ENCODE results near the gene RAP1A.
A peak's percentile ranks its signal among the peaks of the same experiment; 100 is the strongest.

The RAP1A gene

DNA sequence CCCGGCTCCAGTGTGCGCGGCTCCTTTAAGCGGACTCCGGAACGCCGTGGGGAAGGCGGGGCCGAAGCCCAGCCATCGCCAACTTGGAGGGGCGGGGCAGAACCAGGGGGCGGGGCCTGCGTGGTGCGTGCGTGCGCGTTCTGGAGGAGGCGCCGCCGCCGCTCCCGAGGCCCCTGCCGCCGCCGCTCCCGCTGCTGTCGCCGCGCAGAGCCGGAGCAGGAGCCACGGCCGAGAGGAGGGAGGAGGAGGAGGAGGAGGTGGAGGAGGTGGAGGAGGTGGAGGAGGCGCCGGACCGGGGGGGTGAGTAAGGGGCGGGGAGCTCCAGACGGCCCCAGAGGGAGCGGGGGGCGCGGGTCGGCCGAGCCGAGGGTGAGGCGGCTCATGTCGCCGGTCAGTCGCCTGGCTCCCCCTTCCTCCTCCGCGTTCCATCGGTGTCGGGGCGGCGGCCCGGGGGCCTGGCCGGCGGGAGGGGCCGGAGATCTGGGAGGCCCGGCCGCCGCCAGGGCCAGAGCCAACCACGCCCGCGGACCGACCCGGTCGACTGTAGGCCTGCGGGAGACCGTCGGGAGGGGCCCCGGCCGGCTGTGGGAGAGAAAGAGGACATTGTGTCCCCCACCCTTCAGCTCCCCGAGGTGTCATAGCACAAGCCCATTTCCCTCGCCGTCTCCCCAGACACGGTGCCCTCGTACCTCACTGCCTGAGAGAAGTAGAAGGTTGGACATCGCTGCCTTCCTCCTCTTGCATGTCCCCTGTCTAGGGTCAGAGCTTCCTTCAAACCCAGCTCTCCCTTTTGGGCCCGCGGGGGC lies at the start of gene RAP1A:
Gene RAP1A, plus strand, starts transcription at position 155 of the 806 bp plus-strand sequence. CDS start 71,572 bp downstream, outside the sequence.
- peak; percentile 83 for DNase-seq (ENCODE audit: low read depth)

DNA sequence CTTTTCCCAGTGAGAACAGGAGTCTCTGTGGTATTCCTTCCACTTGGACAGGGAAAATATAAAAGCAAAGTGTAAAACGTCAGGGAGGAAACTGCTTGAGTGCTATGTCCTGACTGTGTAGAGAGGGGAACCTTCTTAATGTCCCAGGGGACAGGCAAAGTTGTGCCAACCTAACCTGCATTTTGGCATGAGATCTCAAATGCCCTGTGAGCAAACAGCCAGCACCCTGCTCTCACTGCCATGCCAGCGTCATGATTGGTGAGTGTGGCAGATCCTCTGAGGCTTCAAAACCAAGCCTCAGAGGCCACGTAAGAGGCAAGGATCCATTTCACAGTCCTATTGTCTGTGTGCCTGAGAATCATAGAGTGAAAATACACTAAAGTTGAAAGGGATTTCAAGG lies 49.7 kb upstream of the RAP1A start:
- DNase-seq (ENCODE audit: low read depth), result no peak

DNA sequence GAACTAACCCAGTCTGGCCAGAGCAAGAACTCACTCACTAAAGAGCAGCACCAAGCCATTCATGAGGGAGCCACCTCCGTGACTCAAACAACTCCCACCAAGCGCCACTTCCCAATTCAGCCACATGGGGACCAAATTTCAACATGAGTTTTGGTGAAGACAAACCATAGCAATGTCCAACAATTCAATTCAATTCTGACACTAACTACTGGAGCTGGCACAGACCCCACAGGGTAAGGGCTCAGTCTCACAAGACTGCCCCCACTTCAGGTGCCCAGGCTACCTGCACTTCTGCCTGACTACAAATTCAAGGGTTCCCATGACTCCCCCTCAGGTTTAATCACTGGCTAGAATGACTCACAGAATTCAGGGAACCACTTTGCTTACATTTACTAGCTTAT lies 48.8 kb upstream of the RAP1A start:
- DNase-seq (ENCODE audit: low read depth), result no peak

DNA sequence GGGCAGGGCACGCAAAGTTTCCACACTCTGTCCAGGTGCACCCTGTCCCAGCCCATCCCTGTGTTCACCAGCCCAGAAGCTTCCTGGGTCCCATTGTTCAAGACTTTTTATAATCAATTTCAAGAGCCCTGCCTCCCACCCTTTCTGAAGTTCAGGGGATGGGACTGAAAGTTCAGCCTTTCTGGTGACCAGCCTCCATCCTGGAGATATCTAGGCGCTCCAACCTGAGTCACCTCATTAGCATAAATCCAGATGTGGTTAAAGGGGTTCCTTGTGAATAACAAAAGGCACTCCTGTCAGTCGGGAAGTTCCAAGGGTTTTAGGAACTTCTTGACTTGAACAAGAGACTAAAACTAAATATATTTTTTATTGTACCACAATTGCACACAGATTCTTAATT lies 48.4 kb upstream of the RAP1A start:
- no peak for DNase-seq (ENCODE audit: low read depth)

DNA sequence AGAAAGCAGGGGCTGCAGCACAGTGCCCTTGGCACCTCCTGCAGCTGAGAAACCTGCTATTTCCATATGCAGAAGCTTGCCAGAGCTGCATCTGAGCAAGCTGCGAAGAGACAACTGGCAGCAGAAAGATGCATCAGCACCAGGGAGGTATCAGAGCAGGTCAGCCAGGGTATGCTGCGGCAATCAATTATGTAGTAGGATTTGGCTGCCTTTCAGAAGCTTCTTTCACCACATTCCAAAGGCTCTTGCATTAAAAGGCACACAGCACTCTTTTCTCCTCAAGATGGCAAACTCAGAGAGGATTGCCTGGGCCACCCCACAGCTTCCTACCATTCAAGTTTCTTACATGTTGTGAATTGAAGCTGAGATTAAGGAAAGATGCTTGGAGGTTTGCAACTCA lies 47.6 kb upstream of the RAP1A start:
- DNase-seq (ENCODE audit: low read depth), result peak; percentile 67

DNA sequence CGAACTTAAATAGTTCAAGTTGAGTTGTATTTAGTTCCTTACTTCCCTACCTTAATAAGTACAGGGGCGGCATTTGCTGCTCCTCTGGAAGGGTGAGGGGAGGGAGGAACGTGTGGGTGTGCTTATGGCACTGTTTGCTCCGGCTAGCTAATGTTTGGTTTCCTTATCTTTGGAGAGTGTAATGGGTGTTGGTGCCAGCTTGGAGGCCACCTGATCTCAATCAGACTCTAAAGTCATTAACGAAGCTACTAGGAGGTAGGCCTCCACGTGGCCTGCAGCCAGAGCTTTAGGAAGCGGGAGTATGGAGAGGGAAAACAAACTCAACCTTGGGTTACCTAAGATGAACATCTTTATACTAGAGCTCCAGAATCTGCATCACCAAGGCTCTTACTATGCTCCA lies 43.0 kb upstream of the RAP1A start:
- no peak for DNase-seq (ENCODE audit: low read depth)

DNA sequence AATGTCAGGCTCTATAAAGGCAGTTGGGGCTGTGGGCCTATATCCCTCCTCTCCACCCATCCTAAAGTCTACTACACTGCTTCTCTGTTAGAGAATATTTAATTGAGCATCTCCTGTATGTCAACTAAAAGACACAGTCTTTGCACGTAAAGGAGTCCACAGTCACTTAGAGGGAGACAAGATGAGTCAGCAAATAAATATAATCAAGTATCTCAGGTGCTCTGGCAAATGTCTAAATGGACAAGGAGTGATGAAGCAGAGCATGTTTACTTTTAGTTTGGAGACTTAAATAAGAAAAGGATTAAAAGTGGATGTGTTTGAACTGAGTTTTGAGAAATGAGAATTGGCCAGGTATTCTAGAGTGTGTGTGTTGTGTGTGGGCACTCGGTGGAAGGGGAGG lies 41.8 kb upstream of the RAP1A start:
- DNase-seq (ENCODE audit: low read depth), result no peak

DNA sequence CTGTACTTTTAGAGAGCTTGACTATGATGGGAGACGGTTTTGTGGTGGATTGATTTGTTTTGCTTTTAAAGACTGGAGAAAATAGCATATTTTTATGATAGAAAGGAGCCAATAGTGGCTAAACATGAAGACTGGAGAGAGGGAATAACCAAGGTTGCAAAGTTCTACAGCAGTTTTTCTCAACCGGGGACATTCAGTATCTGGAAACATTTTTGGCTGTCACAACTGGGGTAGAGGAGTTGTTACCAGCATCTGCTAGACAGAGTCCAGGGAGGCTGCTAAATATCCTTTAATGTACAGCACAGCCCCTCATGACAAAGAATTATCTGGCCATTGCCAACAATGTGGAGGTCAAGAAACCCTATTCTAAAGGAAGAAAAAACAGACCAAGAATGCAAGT lies 38.4 kb upstream of the RAP1A start:
- no peak for DNase-seq (ENCODE audit: low read depth)

DNA sequence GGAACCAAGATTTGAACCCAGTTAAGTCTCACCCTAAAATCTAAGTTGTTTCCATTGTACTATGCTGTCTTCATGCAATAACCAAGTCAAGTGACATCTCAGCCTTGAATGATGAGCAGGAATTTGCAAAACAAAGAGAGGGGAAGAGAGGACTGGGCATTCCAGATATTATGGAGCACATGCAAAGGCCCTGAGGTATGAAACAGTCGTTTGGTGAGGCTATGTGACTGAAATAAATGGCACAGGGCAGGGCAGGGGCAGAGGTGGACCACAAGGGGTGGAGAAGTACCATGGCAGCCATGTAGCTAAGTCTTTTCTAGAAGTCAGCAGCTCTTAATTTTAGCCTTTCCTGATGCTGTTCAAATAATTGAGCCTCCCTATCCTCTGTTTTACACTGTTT lies 37.6 kb upstream of the RAP1A start:
- DNase-seq (ENCODE audit: low read depth), result no peak

DNA sequence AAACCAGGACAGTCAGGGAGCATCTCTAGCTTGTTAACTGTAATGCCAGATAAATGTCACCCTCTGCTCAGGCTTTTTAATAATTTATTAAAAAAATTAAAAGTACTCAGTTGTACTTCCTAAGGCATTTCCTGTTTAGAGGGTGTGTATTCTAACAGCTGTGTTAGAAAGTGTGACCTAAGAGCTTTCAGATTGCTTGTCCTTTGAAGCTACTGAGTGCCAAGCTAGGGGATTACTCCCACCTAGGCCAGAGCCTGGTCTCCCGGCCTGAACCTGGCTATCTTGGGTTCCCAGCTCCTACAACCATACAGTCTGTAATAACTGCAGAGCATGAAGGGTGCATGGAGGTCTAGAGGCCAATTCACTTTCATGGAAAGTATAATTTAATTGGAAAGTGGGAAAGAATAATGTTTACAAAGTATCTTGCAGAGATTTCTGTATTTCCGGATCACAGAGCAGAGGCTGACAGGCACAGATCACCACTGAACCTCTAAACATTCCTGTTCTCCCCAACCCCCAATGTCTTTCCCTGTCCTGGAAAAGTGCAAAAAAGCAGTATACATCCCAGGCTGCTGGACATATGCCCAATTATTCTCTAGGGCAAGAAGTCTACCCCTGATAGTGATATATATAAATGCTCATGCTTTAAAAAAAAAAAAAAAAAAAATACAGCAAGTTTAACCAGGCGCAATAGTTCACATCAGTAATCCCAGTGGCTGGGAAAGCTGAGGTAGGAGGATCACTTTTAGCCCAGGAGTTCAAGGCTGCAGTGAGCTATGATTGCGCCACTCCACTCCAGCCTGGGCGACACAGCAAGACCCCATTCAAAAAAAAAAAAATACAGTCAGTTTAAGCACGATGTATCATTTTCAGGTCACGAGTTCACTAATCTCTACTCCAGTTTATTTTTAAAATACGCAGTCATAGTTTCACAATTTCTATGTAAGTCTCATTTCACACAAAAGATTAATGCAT lies 36.7 kb upstream of the RAP1A start:
- DNase-seq (ENCODE audit: low read depth), result no peak

DNA sequence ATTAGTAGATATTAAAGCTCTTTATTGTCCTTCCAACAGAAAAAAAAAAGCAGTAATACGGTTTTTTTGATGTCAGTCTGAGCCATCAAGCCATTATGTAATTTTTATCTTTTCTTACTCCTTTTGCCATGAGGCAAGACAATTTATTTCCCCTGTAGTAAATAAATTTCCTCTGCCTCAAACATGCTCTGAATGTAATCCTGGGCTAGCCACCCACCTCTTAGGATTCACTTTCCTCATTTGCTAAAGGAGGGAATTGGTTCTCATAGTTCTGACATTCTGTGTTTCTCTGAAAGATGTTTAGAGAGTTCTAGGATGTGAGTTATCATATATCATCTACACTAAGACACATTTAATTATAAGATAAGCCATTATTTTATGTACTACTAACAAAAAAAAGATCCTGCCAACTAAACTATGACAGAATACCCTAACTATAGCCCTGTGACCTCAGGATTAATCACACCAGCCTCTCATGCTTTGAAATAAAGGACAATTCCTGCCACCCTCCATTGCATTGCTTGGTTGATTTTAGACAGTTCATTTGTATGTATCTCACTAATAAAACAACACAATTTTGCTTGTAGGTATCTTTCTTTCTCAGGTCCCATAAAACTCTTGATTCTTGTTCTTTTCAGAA lies 34.0 kb upstream of the RAP1A start:
- DNase-seq (ENCODE audit: low read depth), result no peak

DNA sequence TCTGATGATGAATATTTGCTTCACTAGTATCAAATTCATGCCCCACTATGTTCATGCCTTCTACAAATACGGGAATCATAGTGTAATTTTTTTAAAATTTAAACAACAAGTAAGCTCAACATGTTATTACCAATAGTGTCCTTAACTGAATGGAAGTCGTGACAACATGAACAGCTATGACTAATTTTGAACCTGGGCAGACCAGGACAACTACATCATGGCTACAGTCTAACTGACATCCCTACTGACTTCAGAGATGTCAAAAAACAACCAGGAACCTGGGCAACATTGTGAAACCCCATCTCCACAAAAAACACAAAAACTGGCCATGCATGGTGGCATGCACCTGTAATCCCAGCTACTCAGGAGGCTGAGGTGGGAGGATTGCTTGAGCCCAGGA lies 33.5 kb upstream of the RAP1A start:
- DNase-seq (ENCODE audit: low read depth), result no peak

DNA sequence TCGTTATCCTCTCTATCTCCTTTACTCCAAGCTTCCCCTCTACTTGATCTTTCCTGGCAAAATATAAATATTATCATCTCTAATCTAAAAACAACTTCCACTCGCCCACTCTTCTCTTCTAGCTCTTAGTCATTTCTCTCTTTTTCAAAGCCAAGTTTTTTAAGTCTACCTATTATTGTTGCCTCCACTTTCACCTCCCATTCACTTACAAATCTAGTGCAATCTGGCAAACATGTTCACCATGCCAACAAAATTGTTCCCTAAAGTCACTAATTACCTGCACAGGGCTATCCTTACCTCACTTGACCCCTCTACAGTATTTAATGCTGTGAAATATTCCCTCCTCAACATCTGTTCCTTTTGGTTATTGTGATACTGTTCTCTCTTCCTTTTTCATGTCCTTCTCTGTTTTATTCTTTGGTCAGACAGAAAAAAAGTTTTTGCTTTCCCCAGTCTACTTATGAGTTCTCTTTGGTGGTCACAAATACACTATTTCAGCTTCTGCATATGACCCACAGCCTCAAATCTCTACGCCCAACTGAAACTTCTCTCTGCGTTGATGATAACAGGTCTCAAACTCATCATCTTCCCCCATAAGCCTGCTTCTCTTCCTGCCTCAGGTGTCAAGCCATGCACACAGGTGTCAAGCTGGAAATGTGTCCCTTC lies 31.9 kb upstream of the RAP1A start:
- no peak for DNase-seq (ENCODE audit: low read depth)

DNA sequence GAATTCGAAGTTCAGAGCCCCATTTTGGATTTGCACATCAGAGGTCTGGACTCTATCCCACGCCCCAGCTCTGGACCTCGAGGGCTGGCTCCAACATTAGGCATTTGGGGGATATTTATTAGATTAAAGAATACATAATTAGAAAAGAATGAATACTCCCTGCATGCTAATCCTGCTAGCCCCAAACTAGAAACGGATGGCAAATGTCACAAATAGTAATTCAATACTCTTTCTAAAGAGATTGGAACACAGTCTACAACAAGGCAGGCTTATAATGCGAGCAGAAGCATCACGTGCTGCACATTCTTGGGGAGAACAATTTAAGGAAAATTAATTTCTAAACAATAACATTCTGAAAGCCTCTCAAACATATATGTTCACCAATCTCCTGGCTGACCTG lies 27.7 kb upstream of the RAP1A start:
- DNase-seq (ENCODE audit: low read depth), result no peak

DNA sequence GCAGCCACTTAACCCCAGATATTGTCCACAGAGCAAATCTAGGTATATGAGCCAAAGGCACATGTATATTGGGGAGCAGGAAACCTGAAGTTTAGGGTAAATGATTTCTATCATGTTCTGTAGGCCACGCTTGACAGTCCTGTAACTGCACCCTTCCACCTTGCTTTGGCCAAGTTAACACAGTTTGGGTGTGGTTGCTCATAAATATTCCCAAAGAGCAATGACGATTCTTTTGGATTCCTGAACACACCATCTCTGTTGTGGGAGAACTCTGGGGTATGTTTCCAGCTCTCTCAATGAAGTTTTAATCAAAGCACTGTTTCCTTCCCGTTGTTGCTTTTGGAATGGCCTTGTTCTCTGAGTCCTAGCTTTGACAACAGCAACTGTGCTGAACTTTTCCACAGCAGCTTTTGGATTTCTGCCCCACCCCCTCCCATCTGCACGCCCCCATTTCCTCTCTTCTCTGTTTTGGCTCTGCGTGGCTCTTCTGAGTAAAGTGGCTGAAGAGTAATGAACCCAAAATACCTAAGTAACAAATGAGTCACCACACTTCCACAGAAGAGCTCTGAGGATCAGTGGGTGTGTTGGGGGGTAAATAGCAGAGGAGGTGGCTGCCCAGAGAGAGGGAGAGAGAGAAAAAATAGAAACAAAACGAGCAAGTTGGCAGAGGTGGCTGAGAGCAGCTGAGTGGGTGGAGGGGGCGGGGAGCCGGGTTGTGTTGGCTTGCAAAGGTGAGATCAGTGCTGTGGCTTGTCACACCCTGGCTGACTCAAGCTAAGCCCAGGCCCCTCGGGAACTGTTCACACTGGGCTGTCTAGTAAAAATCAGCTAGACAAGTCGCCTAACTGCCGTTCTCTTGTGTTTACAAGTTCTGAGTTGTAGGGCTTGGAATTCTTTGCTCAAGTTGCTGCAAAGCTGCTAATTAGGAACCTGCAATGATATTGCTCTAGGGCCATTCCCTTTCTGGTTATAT lies 26.9 kb upstream of the RAP1A start:
- DNase-seq (ENCODE audit: low read depth), result peak; percentile 72

DNA sequence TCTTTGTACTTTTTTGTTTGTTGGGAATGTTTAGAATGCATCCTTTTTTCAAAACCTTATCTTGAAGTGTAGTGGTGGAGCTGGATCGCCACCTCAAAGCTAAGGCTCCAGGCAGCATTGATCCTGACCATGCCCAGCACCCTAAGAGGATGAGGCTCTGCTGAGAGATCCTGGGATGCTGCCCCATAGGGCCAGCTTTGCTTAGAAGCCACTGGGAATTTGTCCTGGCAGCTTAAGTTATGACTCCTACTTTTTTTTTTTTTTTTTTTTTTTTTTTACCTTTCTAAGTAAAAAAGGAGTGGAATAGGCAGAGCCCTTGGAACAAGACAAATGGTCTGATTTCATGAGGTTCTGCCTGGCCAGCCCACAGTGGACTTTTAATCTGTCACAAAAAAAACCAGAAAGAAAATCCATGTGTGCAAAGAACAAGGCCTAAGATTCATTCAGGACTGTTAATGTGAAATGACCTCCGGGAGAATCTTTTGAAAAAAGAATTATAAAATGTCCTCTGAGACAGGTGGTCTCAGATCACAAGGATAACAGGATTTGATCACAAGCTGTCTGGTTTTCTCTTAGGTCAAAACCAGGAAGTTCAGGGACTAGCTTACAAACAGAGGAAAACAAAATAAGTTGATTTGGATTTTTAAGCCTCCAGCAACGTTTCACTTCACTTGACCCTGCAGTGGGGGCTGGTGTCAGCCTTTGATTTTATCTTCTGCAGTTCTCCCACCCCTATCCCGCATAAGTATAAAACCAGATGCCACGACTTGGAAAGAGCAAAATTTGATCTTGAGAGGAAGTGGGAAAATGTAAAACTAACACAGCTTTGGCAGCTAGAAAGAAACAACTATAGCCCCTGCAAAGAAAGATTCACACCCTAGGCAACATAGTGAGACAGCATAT lies 25.9 kb upstream of the RAP1A start:
- DNase-seq (ENCODE audit: low read depth), result no peak

DNA sequence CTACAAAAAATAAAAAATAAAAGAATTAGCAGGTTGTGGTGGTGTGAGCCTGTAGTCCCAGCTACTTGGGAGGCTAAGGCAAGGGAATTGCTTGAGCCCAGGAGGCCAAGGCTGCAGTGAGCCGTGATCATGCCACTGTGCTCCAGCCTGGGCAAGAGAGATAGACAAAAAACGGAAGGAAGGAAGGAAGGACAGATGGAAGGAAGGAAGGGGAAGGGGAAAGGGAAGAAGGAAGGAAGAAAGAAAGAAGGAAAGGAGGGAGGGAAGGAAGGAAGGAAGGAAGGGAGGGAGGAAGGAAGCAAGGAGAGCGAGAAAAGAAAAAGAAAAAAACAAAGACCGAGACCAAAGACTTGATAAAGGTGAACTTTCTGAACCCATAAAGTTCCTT lies 25.3 kb upstream of the RAP1A start:
- DNase-seq (ENCODE audit: low read depth), result no peak

DNA sequence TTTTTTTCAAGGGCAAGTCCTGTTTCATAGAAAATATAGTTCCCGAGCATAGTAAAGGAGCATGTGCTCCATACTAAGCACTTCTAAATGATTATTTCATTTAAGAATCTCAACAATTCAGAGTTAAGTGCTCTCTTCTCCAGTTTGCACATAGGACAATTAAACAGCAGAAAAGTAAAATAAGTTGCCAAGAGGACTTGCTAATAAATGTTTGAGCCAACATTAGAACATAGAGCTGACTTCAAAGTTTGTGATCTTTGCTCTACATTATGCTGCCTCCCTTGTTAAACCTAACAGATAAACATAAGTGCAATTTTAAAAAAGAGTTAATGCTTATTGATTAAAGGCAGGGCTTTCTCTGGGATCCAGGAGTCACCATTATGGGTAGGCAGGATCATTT lies 23.8 kb upstream of the RAP1A start:
- DNase-seq (ENCODE audit: low read depth), result no peak

DNA sequence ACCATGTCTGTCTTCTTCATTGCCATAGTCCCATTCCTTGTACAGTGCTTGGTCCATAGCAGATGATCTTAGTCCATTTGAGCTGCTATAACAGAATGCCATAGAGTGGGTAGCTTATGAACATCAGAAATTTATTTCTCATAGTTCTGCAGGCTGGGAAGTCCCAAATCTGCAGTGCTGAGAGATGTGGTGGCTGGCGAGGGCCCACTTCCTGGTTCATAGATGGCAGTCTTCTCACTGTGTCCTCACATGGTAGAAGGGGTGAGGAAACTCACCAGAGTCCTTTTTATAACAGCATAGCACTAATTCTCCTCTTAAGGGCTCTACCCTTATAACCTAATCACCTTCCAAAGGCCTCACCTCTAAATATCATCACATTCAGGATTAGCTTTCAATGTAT lies 23.1 kb upstream of the RAP1A start:
- DNase-seq (ENCODE audit: low read depth), result no peak

DNA sequence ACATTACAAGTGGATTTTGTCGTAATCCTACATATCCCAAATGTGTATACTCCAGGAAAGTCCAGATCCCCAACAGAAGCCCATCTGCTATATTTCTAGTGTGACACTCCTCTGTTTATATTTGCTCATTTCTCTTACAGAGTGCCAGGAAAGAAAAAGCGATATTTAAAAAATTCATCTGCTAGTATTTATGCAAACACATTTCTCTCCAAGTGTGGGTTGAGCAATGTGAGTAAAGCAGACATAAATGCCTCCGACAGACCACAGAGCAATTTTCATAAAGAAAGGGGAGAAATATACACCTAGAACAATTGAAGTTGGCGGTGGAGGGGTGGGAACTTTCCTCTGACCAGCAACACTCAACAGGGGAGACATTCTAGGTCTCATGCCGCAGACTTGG lies 22.2 kb upstream of the RAP1A start:
- no peak for DNase-seq (ENCODE audit: low read depth)
